ENCODE measurements around the gene ACER2.

The ACER2 gene

GRCh38 chr9:19496321-19497050, 87.7 kb downstream of the ACER2 start:
- in situ Hi-C loops (cut with HindIII; ENCODE audit: low pct_ligation_motif_present, low pct_unique_long_range_greater_than_20kb, low sequenced_read_pairs) = no loop called here

DNA sequence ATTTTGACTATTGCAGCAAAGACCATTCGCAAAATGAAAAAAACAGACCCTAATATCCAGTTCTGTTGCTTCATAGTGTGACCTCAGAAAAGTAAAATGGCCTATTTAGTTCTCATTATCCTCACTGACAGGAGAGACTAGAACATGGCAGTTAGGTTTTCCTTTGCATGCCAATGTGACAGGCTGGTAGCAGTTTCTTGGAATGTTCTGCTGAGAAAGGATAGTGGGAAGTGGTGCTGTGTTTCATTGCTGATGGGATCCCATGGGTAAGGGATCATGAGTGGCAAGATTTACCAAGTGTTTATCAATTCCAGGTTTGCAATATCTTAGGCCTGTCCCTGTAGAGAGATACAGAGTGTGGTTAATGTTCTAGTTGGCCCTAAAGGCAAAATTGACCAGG, 88.5 kb downstream of the ACER2 start:
- no peak for DNase-seq
- in situ Hi-C loops (cut with HindIII; ENCODE audit: low pct_ligation_motif_present, low pct_unique_long_range_greater_than_20kb, low sequenced_read_pairs) = no loop called here

More at GRCh38 chr9:19496321-19497050, 87.7 kb downstream of the ACER2 start:
- no peak for DNase-seq

DNA sequence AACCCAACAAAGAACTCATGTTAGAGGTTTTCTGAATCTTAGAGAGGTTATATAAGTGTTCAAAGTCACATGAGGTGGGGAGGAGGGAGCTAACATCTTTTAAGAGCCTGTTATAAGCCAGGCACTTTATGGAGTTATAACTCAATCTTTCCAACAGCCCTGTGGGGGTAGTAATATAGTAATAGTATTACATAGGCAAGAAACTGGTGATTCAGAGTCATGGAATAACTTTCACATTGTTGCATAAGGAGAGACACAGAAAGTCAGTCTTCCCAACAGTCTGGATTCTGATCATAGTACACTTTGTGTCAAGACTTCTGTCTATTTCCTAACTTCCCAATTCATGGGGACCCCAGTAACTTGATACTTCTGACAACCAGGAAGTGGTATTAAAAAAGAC, 89.2 kb downstream of the ACER2 start:
- DNase-seq = no peak
- in situ Hi-C loops (cut with HindIII; ENCODE audit: low pct_ligation_motif_present, low pct_unique_long_range_greater_than_20kb, low sequenced_read_pairs) = no loop called here

Measured in ACHN (cell line).